Smooth muscle cell (in vitro differentiated cells): ENCODE measurements around the gene SNX33. TPM values are rescaled to one million over a fixed set of nuclear protein-coding genes. Genes with fewer than 3 reads are reported as not detected.

Source experiments
- DNase-seq: peaks from one replicate; lab custom pipeline; 2025; ENCODE audit not compliant: unreplicated experiment; lab: John Stamatoyannopoulos, UW
- H2AFZ ChIP-seq: fragments of 200-600 bp; sonication (generic); 2 replicates; pipeline ENCODE4 v1.6.0; 2016; ENCODE audit warnings: antibody characterized with exemption, low read depth, mild to moderate bottlenecking
- H3F3A ChIP-seq: fragments of 200-600 bp; sonication (generic); 2 replicates; pipeline ENCODE4 v1.6.0; 2017; ENCODE audit warnings: antibody characterized with exemption, low read depth
- H3K27ac ChIP-seq: fragments of 200-600 bp; sonication (generic); 2 replicates; pipeline ENCODE4 v1.5.1; 2016; ENCODE audit warnings: low read depth, mild to moderate bottlenecking
- H3K27me3 ChIP-seq: fragments of 200-600 bp; sonication (generic); 2 replicates; pipeline ENCODE4 v1.6.1; 2016; ENCODE audit warnings: low read depth, mild to moderate bottlenecking
- H3K36me3 ChIP-seq: fragments of 200-600 bp; sonication (generic); 2 replicates; pipeline ENCODE4 v1.5.1; 2016; ENCODE audit warnings: low read depth
- H3K4me1 ChIP-seq: fragments of 200-600 bp; sonication (generic); 2 replicates; pipeline ENCODE4 v1.5.1; 2016; ENCODE audit warnings: low read depth
- H3K4me2 ChIP-seq: fragments of 200-600 bp; sonication (generic); 2 replicates; pipeline ENCODE4 v1.6.0; 2016; ENCODE audit warnings: mild to moderate bottlenecking
- H3K4me3 ChIP-seq: fragments of 200-600 bp; sonication (generic); 2 replicates; pipeline ENCODE4 v1.5.1; 2016; ENCODE audit warnings: mild to moderate bottlenecking
- H3K79me2 ChIP-seq: fragments of 200-600 bp; sonication (generic); 2 replicates; pipeline ENCODE4 v1.6.0; 2016; ENCODE audit warnings: low read depth, mild to moderate bottlenecking
- H3K9ac ChIP-seq: fragments of 200-600 bp; sonication (generic); 2 replicates; pipeline ENCODE4 v1.6.0; 2016; ENCODE audit warnings: low read depth
- H3K9me3 ChIP-seq: fragments of 200-600 bp; sonication (generic); replicated peaks from 2 replicates; pipeline ENCODE4 v1.5.1; 2016; ENCODE audit warnings: low read depth
- H4K20me1 ChIP-seq: fragments of 200-600 bp; sonication (generic); 2 replicates; pipeline ENCODE4 v1.6.0; 2016; ENCODE audit warnings: low read depth
- CTCF ChIP-seq: fragments of 200-600 bp; sonication (generic); IDR thresholded peaks from 2 replicates; pipeline ENCODE4 v1.5.1; 2017; ENCODE audit warnings: borderline replicate concordance, mild to moderate bottlenecking, antibody characterized with exemption; ENCODE audit not compliant: insufficient read depth, poor library complexity, severe bottlenecking
- WGBS: methylation state at CpG from one replicate; pipeline ENCODE4 v1.1.7; 2016; ENCODE audit warnings: low lambda C conversion rate; 5-methylcytosine and 5-hydroxymethylcytosine counted together
- polyA plus RNA-seq: library from polyadenylated mRNA; unstranded; fragments of >200 nt; fragmentation: Nextera tagmentation; extraction: Ambion mirVana; gene quantifications from 2 replicates; pipeline ENCODE4 v1.2.1, GENCODE V29; 2016
- total RNA-seq: library from RNA; depleted of rRNA; stranded (reverse); fragments of >200 nt; gene quantifications from 2 replicates; pipeline ENCODE4 v1.2.3, GENCODE V29; 2014

SNX33 gene
- total and polyA plus RNA-seq, 2 experiments from 2014 or later, result 13.6 to 14.2 TPM

GRCh38 chr15:75637245-75638009 is 10.3 kb upstream of the SNX33 start:
- no peak for DNase-seq
- Histone ChIP-seq H4K20me1 (peaks cover 23% of the 10 kb centered on the region), H3K79me2 (peaks cover 31% of the 10 kb centered on the region), H3K4me3 (peak overlapping the region; percentile 65), H3F3A (peaks cover 9% of the 10 kb centered on the region), H3K4me1 (peaks cover 7% of the 10 kb centered on the region), H3K27me3 (no peaks in the 10 kb centered on the region), H2AFZ (no peak overlapping the region), H3K9ac (no peak overlapping the region), H3K36me3 (no peaks in the 10 kb centered on the region), H3K27ac (no peak overlapping the region), H3K9me3 (no peaks in the 10 kb centered on the region), H3K4me2 (peak overlapping the region; percentile 85)
- 95% methylated on average over 4 of the region's 4 CpGs for WGBS
- no peak for TF ChIP-seq CTCF

DNA sequence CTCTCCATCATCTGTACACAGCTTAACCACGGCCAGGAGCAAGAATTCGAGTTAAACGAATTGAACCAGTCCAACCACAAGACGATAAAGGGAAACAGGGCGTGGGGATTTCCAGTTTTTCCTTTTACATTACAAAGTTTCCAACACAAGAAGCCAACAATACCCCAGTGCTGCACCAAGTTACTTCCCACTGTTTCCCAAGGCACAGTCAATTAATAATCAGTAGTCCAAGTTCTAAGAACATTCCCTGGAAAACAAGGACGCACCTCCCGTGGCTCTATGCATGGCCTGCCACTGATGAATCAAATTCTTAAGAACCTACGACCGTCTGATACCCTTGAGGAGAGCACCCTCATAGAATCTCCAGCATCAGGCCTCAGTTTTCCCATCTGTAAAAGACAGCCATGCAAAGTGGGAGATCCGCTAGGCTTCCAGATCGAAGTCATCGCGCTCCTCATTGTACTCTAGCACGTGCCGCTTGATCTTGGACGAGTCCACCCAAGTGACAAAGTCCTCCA is 8.5 kb upstream of the SNX33 start:
- H3K4me3 ChIP-seq, result peak overlapping the region; percentile 65
- TF ChIP-seq CTCF, result no peak
- DNase-seq, result no peak

DNA sequence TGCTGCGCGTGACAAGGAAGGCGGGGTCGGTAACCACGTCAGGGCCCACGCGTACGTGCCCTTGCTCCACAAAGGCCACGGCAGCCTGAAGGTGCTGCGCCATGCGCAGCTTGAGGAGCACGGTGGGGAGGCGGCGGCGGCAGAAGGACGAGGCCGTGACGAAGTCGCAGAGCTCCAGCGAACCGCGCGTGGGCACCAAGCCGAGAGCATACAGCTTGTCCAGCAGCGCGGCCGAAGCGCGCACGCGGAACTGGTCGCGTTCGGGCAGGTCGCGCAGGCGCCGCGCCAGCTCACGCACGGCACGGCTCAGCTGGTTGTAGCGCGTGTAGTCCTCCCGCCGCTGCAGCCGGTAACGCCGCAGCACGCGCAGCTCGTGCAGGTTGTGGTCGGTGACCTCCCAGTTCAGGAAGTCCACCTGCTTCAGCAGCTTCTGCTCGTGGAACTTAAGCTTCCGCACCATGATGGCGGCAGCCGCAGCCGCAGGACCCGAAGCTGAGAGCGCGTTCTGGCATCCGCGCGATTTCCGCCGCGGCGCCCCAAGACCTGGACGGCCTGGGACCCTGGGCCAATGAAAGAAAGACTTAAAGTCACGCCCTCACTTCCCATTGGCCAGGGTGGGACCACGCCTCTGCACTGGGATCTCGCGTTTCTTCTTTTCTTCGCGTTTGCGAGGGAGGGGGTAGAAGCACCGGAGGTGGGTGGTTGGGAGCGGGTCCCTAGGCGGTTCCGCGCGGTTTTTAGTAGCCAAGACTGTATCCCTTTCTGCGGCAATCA is 7.8 kb upstream of the SNX33 start, which contains the start of gene IMP3:
Gene IMP3 (minus strand): TSS at position 516 of the 774 bp plus-strand sequence. CDS start 56 bp downstream, at position 460.
- Histone ChIP-seq H3K27me3 (no peaks in the 10 kb centered on the region), H3K4me1 (peaks cover 7% of the 10 kb centered on the region), H3F3A (peaks cover 9% of the 10 kb centered on the region), H3K9me3 (no peaks in the 10 kb centered on the region), H2AFZ (peak within 1 kb of the TSS; percentile 62), H3K27ac (peak within 1 kb of the TSS; percentile 76), H4K20me1 (peaks cover 23% of the 10 kb centered on the region), H3K36me3 (no peaks in the 10 kb centered on the region), H3K9ac (peak within 1 kb of the TSS; percentile 61), H3K4me2 (peak within 1 kb of the TSS; percentile 85), H3K4me3 (peak within 1 kb of the TSS; percentile 65), H3K79me2 (peaks cover 31% of the 10 kb centered on the region)
- under 1% methylated on average over 83 of the region's 83 CpGs for WGBS
- DNase-seq, result peak; percentile 72
- no peak for TF ChIP-seq CTCF

More for the DNA sequence above, 8.5 kb upstream of the SNX33 start:
- Histone ChIP-seq H3K4me1 (peaks cover 7% of the 10 kb centered on the region), H3K9ac (peak overlapping the region; percentile 51), H3K9me3 (no peaks in the 10 kb centered on the region), H4K20me1 (peaks cover 23% of the 10 kb centered on the region), H3K4me2 (peak overlapping the region; percentile 85), H2AFZ (no peak overlapping the region), H3K36me3 (no peaks in the 10 kb centered on the region), H3K79me2 (peaks cover 31% of the 10 kb centered on the region), H3F3A (peaks cover 9% of the 10 kb centered on the region), H3K27me3 (no peaks in the 10 kb centered on the region), H3K27ac (peak overlapping the region; percentile 76)
- WGBS, result under 1% methylated on average over 16 of the region's 16 CpGs
